Neural cell (in vitro differentiated cells): ENCODE results near the gene KRTAP2-2.
"Not testable (repeated sequence)": the region's sequence is repeated elsewhere in the genome, so short reads cannot be mapped to it uniquely, and the experiment has no call there.

Experiments
- EP300 ChIP-seq: fragments of 450-650 bp; conservative IDR thresholded peaks from 2 replicates; pipeline ENCODE4 v1.6.1; 2014; ENCODE audit warnings: antibody characterized with exemption, mild to moderate bottlenecking, moderate library complexity; ENCODE audit not compliant: poor library complexity, severe bottlenecking
- POLR2AphosphoS5 ChIP-seq: IDR thresholded peaks from 2 replicates; pipeline ENCODE4 v1.6.1; 2012
- REST ChIP-seq: IDR thresholded peaks from 2 replicates; pipeline ENCODE4 v1.6.1; 2012; ENCODE audit warnings: borderline replicate concordance
- TF ChIP-seq, protein P1 (sequence below): fragments of 450-650 bp; IDR thresholded peaks from 2 replicates; pipeline ENCODE4 v1.5.1; 2014; ENCODE audit warnings: antibody characterized with exemption, mild to moderate bottlenecking, moderate library complexity; ENCODE audit not compliant: poor library complexity, severe bottlenecking

GRCh38 chr17:41046735-41047465, 8.1 kb downstream of the KRTAP2-2 start, which contains the start of gene KRTAP2-1:
- TF ChIP-seq, protein P1, sequence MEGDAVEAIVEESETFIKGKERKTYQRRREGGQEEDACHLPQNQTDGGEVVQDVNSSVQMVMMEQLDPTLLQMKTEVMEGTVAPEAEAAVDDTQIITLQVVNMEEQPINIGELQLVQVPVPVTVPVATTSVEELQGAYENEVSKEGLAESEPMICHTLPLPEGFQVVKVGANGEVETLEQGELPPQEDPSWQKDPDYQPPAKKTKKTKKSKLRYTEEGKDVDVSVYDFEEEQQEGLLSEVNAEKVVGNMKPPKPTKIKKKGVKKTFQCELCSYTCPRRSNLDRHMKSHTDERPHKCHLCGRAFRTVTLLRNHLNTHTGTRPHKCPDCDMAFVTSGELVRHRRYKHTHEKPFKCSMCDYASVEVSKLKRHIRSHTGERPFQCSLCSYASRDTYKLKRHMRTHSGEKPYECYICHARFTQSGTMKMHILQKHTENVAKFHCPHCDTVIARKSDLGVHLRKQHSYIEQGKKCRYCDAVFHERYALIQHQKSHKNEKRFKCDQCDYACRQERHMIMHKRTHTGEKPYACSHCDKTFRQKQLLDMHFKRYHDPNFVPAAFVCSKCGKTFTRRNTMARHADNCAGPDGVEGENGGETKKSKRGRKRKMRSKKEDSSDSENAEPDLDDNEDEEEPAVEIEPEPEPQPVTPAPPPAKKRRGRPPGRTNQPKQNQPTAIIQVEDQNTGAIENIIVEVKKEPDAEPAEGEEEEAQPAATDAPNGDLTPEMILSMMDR, result not testable (repeated sequence)
- not testable (repeated sequence) for TF ChIP-seq REST, POLR2AphosphoS5, EP300
